Body of pancreas (tissue), 4 donors: Measurements from ENCODE around the gene SLC38A3. TPM values are rescaled to one million over a fixed set of nuclear protein-coding genes. Genes with fewer than 3 reads are reported as not detected.

Experiments used
- ATAC-seq: fragments of 150-250 bp; one replicate; pipeline ENCODE4 v1.9.1; 2016
- DNase-seq, 4 donors: peaks; one replicate each; pipeline ENCODE4 v3.0.0-alpha.2; 2019
- H3K27ac ChIP-seq, 4 donors: fragments of 200-600 bp; sonication (generic); 1 replicate in 3 of 4; 2 replicates in 1 of 4; pipeline versions ENCODE4 v1.5.1 to v1.6.1; 2016 to 2019; ENCODE audit warnings: mild to moderate bottlenecking in 1 of 4, mixed read lengths in 1 of 4, moderate library complexity in 1 of 4
- H3K27me3 ChIP-seq, 2 donors: fragments of 200-600 bp; sonication (generic); one replicate each; pipeline ENCODE4 v1.6.0; 2016; ENCODE audit warnings: mild to moderate bottlenecking in 1 of 2
- H3K36me3 ChIP-seq, 2 donors: fragments of 200-600 bp; sonication (generic); replicated peaks in 1 of 2; 2 replicates each; pipeline ENCODE4 v1.5.1; 2016; ENCODE audit warnings: low read depth in 2 of 2; ENCODE audit not compliant: insufficient read depth in 1 of 2
- H3K4me1 ChIP-seq: fragments of 200-600 bp; sonication (generic); one replicate; pipeline ENCODE4 v1.6.0; 2016
- H3K4me3 ChIP-seq, 2 donors: fragments of 200-600 bp; sonication (generic); 1 replicate in 1 of 2; 2 replicates in 1 of 2; pipeline ENCODE4 v1.5.1; 2016 to 2019
- H3K9me3 ChIP-seq, 3 donors: fragments of 200-600 bp; sonication (generic); 1 replicate in 2 of 3; 2 replicates in 1 of 3; pipeline ENCODE4 v1.5.1; 2016
- CTCF ChIP-seq, 7 experiments: fragments of 450-650 bp in 4 of 7; fragments of 200-600 bp in 3 of 7; sonication (generic) in 3 of 7; IDR thresholded peaks; one replicate each; pipeline ENCODE4 v1.5.1; 2016 to 2019; ENCODE audit warnings: antibody characterized with exemption in 7 of 7
- POLR2A ChIP-seq, 3 donors: fragments of 450-650 bp; IDR thresholded peaks; one replicate each; pipeline ENCODE4 v1.6.1; 2016; ENCODE audit warnings: antibody characterized with exemption in 3 of 3, mild to moderate bottlenecking in 2 of 3
- WGBS, 2 donors: methylation state at CpG; one replicate each; pipeline ENCODE4 v1.1.5; 2017; 5-methylcytosine and 5-hydroxymethylcytosine counted together
- intact Hi-C: fragments of 100-400 bp; cut with DNase I; formaldehyde crosslinking; loops from one replicate; pipeline ENCODE4 v1.15.1; 2023
- total RNA-seq, 2 donors: library from RNA; depleted of rRNA; stranded (reverse); fragments of >200 nt; gene quantifications; one replicate each; pipeline ENCODE4 v1.1.0, GENCODE V29; 2016

SLC38A3 gene
- total RNA-seq, 2 donors from 2014 or later = 4.6 to 48.0 TPM

DNA sequence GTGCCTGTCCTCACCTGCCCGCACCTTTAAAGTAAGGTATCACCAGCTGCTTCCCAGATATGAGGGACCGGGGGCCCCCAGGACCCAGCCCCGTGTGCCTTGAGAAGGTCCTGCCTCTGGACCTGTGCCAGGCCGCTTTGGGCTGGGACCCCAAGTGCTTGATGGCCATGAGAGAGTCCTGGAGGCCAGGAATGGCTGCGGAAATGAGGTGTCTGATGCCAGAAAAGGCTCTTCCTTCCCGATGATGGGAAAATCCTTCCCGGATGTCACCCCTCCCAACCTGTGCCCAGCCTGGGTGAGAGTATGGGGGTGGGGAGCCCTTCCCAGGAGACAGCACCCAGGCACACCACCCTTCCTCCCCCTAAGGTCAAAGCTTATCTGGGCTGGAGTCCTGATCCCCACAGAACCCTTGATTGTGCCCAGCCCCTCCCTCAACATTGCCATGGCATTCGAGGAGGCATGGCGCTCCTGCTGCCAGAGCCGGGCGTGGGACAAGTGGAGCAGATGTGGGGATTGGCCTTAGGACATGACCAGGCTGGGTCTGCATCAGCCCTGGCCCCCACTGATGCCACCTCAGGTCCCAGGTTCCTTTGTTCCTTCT, 35.7 kb upstream of the SLC38A3 start:
- intact Hi-C loops = no loop called here
- TF ChIP-seq CTCF (IDR thresholded peaks at IDR 0.05) = no peak
- no peak for TF ChIP-seq POLR2A (IDR thresholded peaks at IDR 0.05)
- no peak overlapping the region for H3K4me3 ChIP-seq
- DNase-seq (no peak), ATAC-seq (no peak)
- H3K4me1 ChIP-seq = peaks cover 23% of the 10 kb centered on the region
- H3K27ac ChIP-seq = peak overlapping the region in 2 of 4 donors; percentile 37 to 45
- H3K27me3 ChIP-seq = no peaks in the 10 kb centered on the region
- no peaks in the 10 kb centered on the region for H3K9me3 ChIP-seq
- H3K36me3 ChIP-seq = no peaks in the 10 kb centered on the region
- 70 to 79% methylated on average over 4 to 11 of the region's 11 CpGs for WGBS, 2 donors

GRCh38 chr3:50169858-50170257, 35.2 kb upstream of the SLC38A3 start:
- WGBS, 2 donors = 87% methylated on average over 1 of the region's 1 CpG; no CpG with 5 or more reads in 1 of the 2 donors
- Histone ChIP-seq H3K4me3 (no peak overlapping the region), H3K4me1 (peaks cover 23% of the 10 kb centered on the region), H3K27me3 (no peaks in the 10 kb centered on the region), H3K9me3 (no peaks in the 10 kb centered on the region), H3K36me3 (no peaks in the 10 kb centered on the region), H3K27ac (peak overlapping the region in 2 of 4 donors; percentile 35 to 45)
- intact Hi-C loops = no loop called here
- no peak for ATAC-seq
- no peak for DNase-seq
- TF ChIP-seq POLR2A (IDR thresholded peaks at IDR 0.05) (no peak), CTCF (IDR thresholded peaks at IDR 0.05) (no peak)

DNA sequence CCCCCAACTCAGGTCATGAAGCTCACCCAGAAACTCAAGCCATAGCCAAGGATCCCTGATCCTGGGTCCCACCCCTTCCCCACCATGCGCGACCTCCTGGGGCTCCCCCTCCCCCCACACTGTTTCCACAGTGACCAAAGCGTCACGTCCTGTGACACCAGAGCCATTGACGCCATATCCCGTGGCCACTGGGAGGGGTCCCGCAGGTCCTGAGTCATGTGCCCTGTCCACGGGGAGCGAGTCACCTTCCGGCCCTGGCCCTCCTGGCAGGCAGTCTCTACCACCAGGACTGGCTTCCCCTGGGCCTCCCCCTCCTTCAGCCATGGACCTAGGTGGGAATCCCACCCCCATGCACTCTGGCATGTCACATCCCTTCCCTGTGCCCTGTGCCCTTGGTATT, 34.4 kb upstream of the SLC38A3 start:
- H3K4me1 ChIP-seq = peaks cover 23% of the 10 kb centered on the region
- DNase-seq = peak in 3 of 4 donors; percentile 29 to 36 (median 34)
- peak; percentile 20 for ATAC-seq

DNA sequence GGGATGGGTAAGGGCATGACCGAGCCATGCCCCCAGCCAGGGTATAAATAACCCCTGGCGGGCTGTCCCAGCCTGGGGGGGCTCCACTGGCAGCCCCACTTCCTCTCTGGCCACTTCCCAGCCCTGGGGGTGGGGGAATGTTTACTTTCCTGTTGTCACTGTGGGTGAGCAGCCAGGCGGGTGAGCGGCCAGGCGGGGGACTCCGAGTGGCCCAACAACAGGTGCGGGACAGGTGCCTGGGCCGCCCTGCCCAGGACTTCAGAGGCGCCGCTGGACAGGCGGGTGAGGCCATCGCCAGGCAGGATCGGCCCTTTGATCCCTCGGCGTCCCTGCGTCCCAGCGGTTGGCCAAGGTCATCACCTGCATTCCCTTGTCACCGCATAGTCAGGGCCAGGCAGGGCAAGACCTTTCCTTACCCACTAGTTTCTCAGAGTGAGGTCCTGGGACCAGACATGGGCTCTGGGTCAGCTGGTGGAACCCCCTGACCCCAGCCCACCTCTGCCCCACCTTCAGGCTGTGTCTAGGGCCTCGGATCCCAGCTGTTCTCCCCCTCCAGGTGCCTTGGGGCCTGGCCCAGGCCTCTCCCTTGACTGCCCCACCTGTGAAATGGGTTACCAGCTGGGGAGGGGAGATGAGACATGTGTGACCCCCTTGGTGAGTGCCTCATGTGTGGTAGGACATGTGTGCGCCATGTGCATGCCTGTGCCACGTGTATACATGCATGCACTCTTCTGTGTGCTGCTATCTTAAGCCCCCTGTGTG, 33.4 kb upstream of the SLC38A3 start:
- intact Hi-C loops = no loop called here
- 32 to 73% methylated on average over 5 to 20 of the region's 21 CpGs for WGBS, 2 donors
- TF ChIP-seq POLR2A (IDR thresholded peaks at IDR 0.05) = no peak
- no peak for TF ChIP-seq CTCF (IDR thresholded peaks at IDR 0.05)
- no peaks in the 10 kb centered on the region for H3K9me3 ChIP-seq
- ATAC-seq = peak; percentile 74
- peak; percentile 65 to 82 (median 68) for DNase-seq
- H3K4me1 ChIP-seq = peaks cover 23% of the 10 kb centered on the region
- no peak overlapping the region for H3K4me3 ChIP-seq
- H3K27ac ChIP-seq = peak overlapping the region in 1 of 4 donors; percentile 27
- H3K36me3 ChIP-seq = no peaks in the 10 kb centered on the region
- no peaks in the 10 kb centered on the region for H3K27me3 ChIP-seq

More for the DNA sequence above, 34.4 kb upstream of the SLC38A3 start:
- no peaks in the 10 kb centered on the region for H3K9me3 ChIP-seq
- no peak overlapping the region for H3K4me3 ChIP-seq
- H3K27ac ChIP-seq = peak overlapping the region in 1 of 4 donors; percentile 45
- intact Hi-C loops = no loop called here
- no peaks in the 10 kb centered on the region for H3K27me3 ChIP-seq
- WGBS, 2 donors = 59 to 73% methylated on average over 3 to 9 of the region's 10 CpGs
- no peak for TF ChIP-seq CTCF (IDR thresholded peaks at IDR 0.05)
- TF ChIP-seq POLR2A (IDR thresholded peaks at IDR 0.05) = no peak
- no peaks in the 10 kb centered on the region for H3K36me3 ChIP-seq
